ENCODE data around the gene ROBO1. TPM values are rescaled to one million over a fixed set of nuclear protein-coding genes. Genes with fewer than 3 reads are reported as not detected.

ROBO1 gene
- total and polyA plus RNA-seq, 4 donors = 1.0 to 30.3 (median 3.9) TPM

- Histone ChIP-seq H3K27ac (ENCODE audit: low read depth in 1 of 2, low read length in 2 of 2) (no peak overlapping the region), H3K36me3 (ENCODE audit: control insufficient read depth in 4 of 4, insufficient read depth in 3 of 4, low read depth in 1 of 4, low read length in 3 of 4) (no peaks in the 10 kb centered on the region), H3K9me3 (ENCODE audit: control insufficient read depth in 4 of 4, low read length in 3 of 4) (no peaks in the 10 kb centered on the region), H3K9ac (ENCODE audit: low read depth in 1 of 2, low read length in 2 of 2) (no peak overlapping the region), H3K4me3 (ENCODE audit: low read depth in 1 of 3, low read length in 3 of 3) (no peak overlapping the region), H3K27me3 (ENCODE audit: control insufficient read depth in 4 of 4, insufficient read depth in 4 of 4, low read length in 3 of 4) (no peaks in the 10 kb centered on the region), H3K4me1 (ENCODE audit: control insufficient read depth in 4 of 4, insufficient read depth in 4 of 4, low read length in 3 of 4) (no peaks in the 10 kb centered on the region)
- WGBS = 65% methylated on average over 1 of the region's 1 CpG
- TF ChIP-seq RXRA (IDR thresholded peaks at IDR 0.05) (no peak), ZBTB33 (IDR thresholded peaks at IDR 0.05) (no peak), HNF4A (conservative IDR thresholded peaks at IDR 0.05) (no peak), RAD21 (IDR thresholded peaks at IDR 0.05) (no peak), YY1 (IDR thresholded peaks at IDR 0.05) (no peak), TAF1 (conservative IDR thresholded peaks at IDR 0.05) (no peak), SP1 (IDR thresholded peaks at IDR 0.05) (no peak), CTCF (IDR thresholded peaks at IDR 0.05; ENCODE audit: low read depth, low read length, missing input control) (no peak), FOXA1 (IDR thresholded peaks at IDR 0.05) (no peak), HNF4G (IDR thresholded peaks at IDR 0.05) (no peak), FOXA2 (IDR thresholded peaks at IDR 0.05) (no peak), JUND (IDR thresholded peaks at IDR 0.05) (no peak), GABPA (IDR thresholded peaks at IDR 0.05 in 1 of 2, conservative IDR thresholded peaks at IDR 0.05 in 1 of 2) (no peak), EGR1 (IDR thresholded peaks at IDR 0.05; ENCODE audit: low read depth in 2 of 2) (no peak), NR2F2 (IDR thresholded peaks at IDR 0.05) (no peak)
- TF ChIP-seq, protein P1, sequence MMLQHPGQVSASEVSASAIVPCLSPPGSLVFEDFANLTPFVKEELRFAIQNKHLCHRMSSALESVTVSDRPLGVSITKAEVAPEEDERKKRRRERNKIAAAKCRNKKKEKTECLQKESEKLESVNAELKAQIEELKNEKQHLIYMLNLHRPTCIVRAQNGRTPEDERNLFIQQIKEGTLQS (IDR thresholded peaks at IDR 0.05) = no peak
- TF ChIP-seq, protein P2, sequence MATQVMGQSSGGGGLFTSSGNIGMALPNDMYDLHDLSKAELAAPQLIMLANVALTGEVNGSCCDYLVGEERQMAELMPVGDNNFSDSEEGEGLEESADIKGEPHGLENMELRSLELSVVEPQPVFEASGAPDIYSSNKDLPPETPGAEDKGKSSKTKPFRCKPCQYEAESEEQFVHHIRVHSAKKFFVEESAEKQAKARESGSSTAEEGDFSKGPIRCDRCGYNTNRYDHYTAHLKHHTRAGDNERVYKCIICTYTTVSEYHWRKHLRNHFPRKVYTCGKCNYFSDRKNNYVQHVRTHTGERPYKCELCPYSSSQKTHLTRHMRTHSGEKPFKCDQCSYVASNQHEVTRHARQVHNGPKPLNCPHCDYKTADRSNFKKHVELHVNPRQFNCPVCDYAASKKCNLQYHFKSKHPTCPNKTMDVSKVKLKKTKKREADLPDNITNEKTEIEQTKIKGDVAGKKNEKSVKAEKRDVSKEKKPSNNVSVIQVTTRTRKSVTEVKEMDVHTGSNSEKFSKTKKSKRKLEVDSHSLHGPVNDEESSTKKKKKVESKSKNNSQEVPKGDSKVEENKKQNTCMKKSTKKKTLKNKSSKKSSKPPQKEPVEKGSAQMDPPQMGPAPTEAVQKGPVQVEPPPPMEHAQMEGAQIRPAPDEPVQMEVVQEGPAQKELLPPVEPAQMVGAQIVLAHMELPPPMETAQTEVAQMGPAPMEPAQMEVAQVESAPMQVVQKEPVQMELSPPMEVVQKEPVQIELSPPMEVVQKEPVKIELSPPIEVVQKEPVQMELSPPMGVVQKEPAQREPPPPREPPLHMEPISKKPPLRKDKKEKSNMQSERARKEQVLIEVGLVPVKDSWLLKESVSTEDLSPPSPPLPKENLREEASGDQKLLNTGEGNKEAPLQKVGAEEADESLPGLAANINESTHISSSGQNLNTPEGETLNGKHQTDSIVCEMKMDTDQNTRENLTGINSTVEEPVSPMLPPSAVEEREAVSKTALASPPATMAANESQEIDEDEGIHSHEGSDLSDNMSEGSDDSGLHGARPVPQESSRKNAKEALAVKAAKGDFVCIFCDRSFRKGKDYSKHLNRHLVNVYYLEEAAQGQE (IDR thresholded peaks at IDR 0.05) = no peak
- TF ChIP-seq, protein P3, sequence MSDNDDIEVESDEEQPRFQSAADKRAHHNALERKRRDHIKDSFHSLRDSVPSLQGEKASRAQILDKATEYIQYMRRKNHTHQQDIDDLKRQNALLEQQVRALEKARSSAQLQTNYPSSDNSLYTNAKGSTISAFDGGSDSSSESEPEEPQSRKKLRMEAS (IDR thresholded peaks at IDR 0.05) = no peak
- DNase-seq (ENCODE audit: low spot score) = no peak
These were observed 537.5 kb downstream of the ROBO1 start for GRCh38 chr3:79230266-79230665.
